Ovary (tissue), 9 donors: Measurements from ENCODE around the gene SH3GLB2. TPM values are rescaled to one million over a fixed set of nuclear protein-coding genes. Genes with fewer than 3 reads are reported as not detected.
A peak's percentile ranks its signal among the peaks of the same experiment; 100 is the strongest.

Experiments used
- DNase-seq, 5 donors: peaks; one replicate each; pipeline ENCODE4 v3.0.0-alpha.2; 2019 to 2020
- H3K27ac ChIP-seq, 2 donors: fragments of 200-600 bp; one replicate each; pipeline versions ENCODE4 v1.5.1 to v1.8.0; 2019 to 2022
- H3K27me3 ChIP-seq: fragments of 200-600 bp; one replicate; pipeline ENCODE4 v1.8.0; 2022
- H3K36me3 ChIP-seq: fragments of 200-600 bp; sonication (generic); one replicate; pipeline ENCODE4 v1.5.1; 2019
- H3K4me1 ChIP-seq: one replicate; pipeline ENCODE4 v1.8.1; 2013; ENCODE audit warnings: mild to moderate bottlenecking, moderate library complexity; ENCODE audit not compliant: insufficient read depth
- H3K4me3 ChIP-seq: fragments of 200-600 bp; sonication (generic); one replicate; pipeline ENCODE4 v1.5.1; 2017
- H3K9me3 ChIP-seq, 2 donors: fragments of 200-600 bp in 1 of 2; sonication (generic) in 1 of 2; one replicate each; pipeline versions ENCODE4 v1.5.1 to v1.8.1; 2013 to 2019; ENCODE audit warnings: mild to moderate bottlenecking in 1 of 2, moderate library complexity in 1 of 2
- CTCF ChIP-seq, 3 donors: fragments of 450-650 bp in 2 of 3; fragments of 200-600 bp in 1 of 3; IDR thresholded peaks; one replicate each; pipeline versions ENCODE4 v1.5.1 to v1.8.0; 2016 to 2022; ENCODE audit warnings: antibody characterized with exemption in 3 of 3, mild to moderate bottlenecking in 1 of 3
- EP300 ChIP-seq: sonication (generic); formaldehyde crosslinking; IDR thresholded peaks from one replicate; pipeline ENCODE4 v1.6.1; 2017; ENCODE audit warnings: antibody characterized with exemption
- POLR2A ChIP-seq: fragments of 450-650 bp; IDR thresholded peaks from one replicate; pipeline ENCODE4 v1.6.1; 2017; ENCODE audit warnings: antibody characterized with exemption, mild to moderate bottlenecking, moderate library complexity
- WGBS, 3 donors: extraction: QIAGEN DNeasy Blood & Tissue Kit in 1 of 3; methylation state at CpG; one replicate each; pipeline versions ENCODE4 v1.1.5 to v1.1.7; 2013 to 2017; 5-methylcytosine and 5-hydroxymethylcytosine counted together
- intact Hi-C, 4 donors: fragments of 100-400 bp; cut with DNase I; formaldehyde crosslinking; loops; one replicate each; pipeline versions ENCODE4 v1.11.0 to v1.15.1; 2022 to 2023
- polyA plus RNA-seq, 2 donors: library from polyadenylated mRNA; stranded (reverse); fragments of 200-250 nt in 1 of 2; fragments of 350-450 nt in 1 of 2; fragmentation: Illumina TruSeq in 1 of 2; extraction: RNeasy Lipid Tissue Mini Kit (QIAGEN cat#74804) in 1 of 2; gene quantifications; one replicate each; pipeline ENCODE4 v1.2.3, GENCODE V29; 2013 to 2014
- total RNA-seq, 7 donors: library from RNA; depleted of rRNA in 2 of 7; stranded (reverse); fragments of >200 nt in 2 of 7; fragmentation: NEBNext Ultra II Directional in 3 of 7; extraction: Animal tissue kit (Norgen Biotek cat#: 25700) in 3 of 7; gene quantifications; one replicate each; pipeline versions ENCODE4 v1.1.0 to v1.2.4, GENCODE V29; 2016 to 2023
- donor health status: DM: no; HTN: no; CAD: no; lungs with moderate emphysema.
- donor health status: DM: no; HTN: no; CAD: no.
- donor health status: Bipolar disorder and iron deficiency.
- donor health status: DM: yes; HTN: yes; CAD: no.
- donor health status: DM: no; HTN: no; CAD: no.
- donor health status: DM: yes; HTN: yes; CAD: no.

SH3GLB2 gene
- total and polyA plus RNA-seq, 9 donors: 11.8 to 112 (median 88.8) TPM

GRCh38 chr9:129058965-129059795 is 31.0 kb upstream of the SH3GLB2 start:
- DNase-seq: no peak
- TF ChIP-seq POLR2A (no peak), CTCF (IDR thresholded peaks at IDR 0.05) (no peak), EP300 (no peak)
- intact Hi-C loops: no loop called here
- H3K4me3 ChIP-seq: no peak overlapping the region
- WGBS, 3 donors: 84 to 87% (median 86%) methylated on average over 21 of the region's 21 CpGs
- no peaks in the 10 kb centered on the region for H3K4me1 ChIP-seq
- no peak overlapping the region for H3K27ac ChIP-seq
- H3K36me3 ChIP-seq: no peaks in the 10 kb centered on the region
- no peaks in the 10 kb centered on the region for H3K9me3 ChIP-seq
- no peaks in the 10 kb centered on the region for H3K27me3 ChIP-seq

- Histone ChIP-seq H3K36me3 (no peaks in the 10 kb centered on the region), H3K4me1 (no peaks in the 10 kb centered on the region), H3K27me3 (no peaks in the 10 kb centered on the region), H3K4me3 (no peak overlapping the region), H3K9me3 (no peaks in the 10 kb centered on the region), H3K27ac (no peak overlapping the region)
- no peak for DNase-seq
- no peak for TF ChIP-seq CTCF (IDR thresholded peaks at IDR 0.05)
- TF ChIP-seq EP300: no peak
- TF ChIP-seq POLR2A: no peak
- 65 to 89% (median 67%) methylated on average over 5 of the region's 5 CpGs for WGBS, 3 donors
- intact Hi-C loops: no loop called here
These were observed 26.2 kb upstream of the SH3GLB2 start for GRCh38 chr9:129054163-129054851.

- H3K9me3 ChIP-seq: no peaks in the 10 kb centered on the region
- no peak overlapping the region for H3K4me3 ChIP-seq
- intact Hi-C loops: no loop called here
- H3K4me1 ChIP-seq: no peaks in the 10 kb centered on the region
- 91 to 94% (median 92%) methylated on average over 6 of the region's 6 CpGs for WGBS, 3 donors
- no peaks in the 10 kb centered on the region for H3K36me3 ChIP-seq
- TF ChIP-seq CTCF (IDR thresholded peaks at IDR 0.05) (no peak), POLR2A (no peak), EP300 (no peak)
- H3K27ac ChIP-seq: no peak overlapping the region
- DNase-seq: no peak
- no peaks in the 10 kb centered on the region for H3K27me3 ChIP-seq
These were observed 24.9 kb upstream of the SH3GLB2 start for GRCh38 chr9:129053020-129053419.

- peak in 1 of 5 donors; percentile 57 for DNase-seq
- Histone ChIP-seq H3K4me3 (no peak overlapping the region), H3K9me3 (no peaks in the 10 kb centered on the region), H3K27ac (no peak overlapping the region), H3K4me1 (no peaks in the 10 kb centered on the region), H3K36me3 (no peaks in the 10 kb centered on the region), H3K27me3 (no peaks in the 10 kb centered on the region)
- intact Hi-C loops: no loop called here
- no peak for TF ChIP-seq EP300
- no peak for TF ChIP-seq CTCF (IDR thresholded peaks at IDR 0.05)
- TF ChIP-seq POLR2A: no peak
- WGBS, 3 donors: 69 to 77% (median 73%) methylated on average over 8 of the region's 8 CpGs
These were observed 24.5 kb upstream of the SH3GLB2 start for GRCh38 chr9:129052592-129052991.
